CD4-positive, alpha-beta T cell (primary cell): Measurements from ENCODE around the gene ADARB2. TPM values are rescaled to one million over a fixed set of nuclear protein-coding genes. Genes with fewer than 3 reads are reported as not detected.

ENCODE experiments used
- ATAC-seq: fragments of 200-7000 bp; cut with Tn5 transposase; one replicate; pipeline ENCODE4 v1.10.0; 2022; ENCODE audit warnings: mild to moderate bottlenecking; ENCODE audit not compliant: poor library complexity
- CTCF ChIA-PET: fragments of 350-600 bp; sonication (Branson Sonifier 250); formaldehyde crosslinking; loops from one replicate; lab custom pipeline; 2021; ENCODE audit warnings: antibody characterized with exemption, inconsistent platforms; lab: Charles Lee
- POLR2A ChIA-PET: fragments of 350-600 bp; sonication (Branson Sonifier 250); formaldehyde crosslinking; loops from one replicate; lab custom pipeline; 2021; ENCODE audit warnings: antibody characterized with exemption, inconsistent platforms; lab: Charles Lee
- DNase-seq, 14 experiments: peaks; one replicate each; pipeline ENCODE4 v3.0.0-alpha.2; 2013 to 2020; ENCODE audit warnings: mixed read lengths in 2 of 14
- H3K27ac ChIP-seq, 2 donors: one replicate each; pipeline versions ENCODE4 v1.5.1 to v1.7.0; 2013; ENCODE audit warnings: low read length in 2 of 2, low read depth in 1 of 2, mild to moderate bottlenecking in 1 of 2
- H3K27me3 ChIP-seq, 2 experiments: 1 replicate in 1 of 2; 2 replicates in 1 of 2; pipeline versions ENCODE4 v1.6.1 to v1.7.0; 2013; ENCODE audit warnings: low read length in 2 of 2, control low read depth in 1 of 2, mild to moderate bottlenecking in 1 of 2, moderate library complexity in 1 of 2; ENCODE audit not compliant: insufficient read depth in 2 of 2, control insufficient read depth in 1 of 2
- H3K36me3 ChIP-seq: one replicate; pipeline ENCODE4 v1.6.1; 2013; ENCODE audit warnings: low read length, control low read depth; ENCODE audit not compliant: insufficient read depth
- H3K4me1 ChIP-seq: one replicate; pipeline ENCODE4 v1.6.1; 2013; ENCODE audit warnings: low read length, control low read depth; ENCODE audit not compliant: insufficient read depth
- H3K4me3 ChIP-seq: one replicate; pipeline ENCODE4 v1.5.1; 2013; ENCODE audit warnings: mild to moderate bottlenecking, low read length, moderate library complexity
- H3K9me3 ChIP-seq, 2 experiments: 1 replicate in 1 of 2; 2 replicates in 1 of 2; pipeline versions ENCODE4 v1.6.1 to v1.7.0; 2013; ENCODE audit warnings: low read length in 2 of 2, mild to moderate bottlenecking in 2 of 2, control low read depth in 1 of 2, moderate library complexity in 1 of 2; ENCODE audit not compliant: control insufficient read depth in 1 of 2, insufficient read depth in 1 of 2
- H3K27ac Mint-ChIP-seq: one replicate; pipeline ENCODE4 v1.8.0; 2020; ENCODE audit warnings: mixed read lengths
- H3K27me3 Mint-ChIP-seq: one replicate; pipeline ENCODE4 v1.8.0; 2021; ENCODE audit warnings: mixed read lengths
- H3K36me3 Mint-ChIP-seq: one replicate; pipeline ENCODE4 v1.8.0; 2021; ENCODE audit warnings: low read depth, mixed read lengths
- H3K4me1 Mint-ChIP-seq: one replicate; pipeline ENCODE4 v1.8.0; 2021; ENCODE audit warnings: low read depth, mixed read lengths
- H3K4me3 Mint-ChIP-seq: one replicate; pipeline ENCODE4 v1.8.0; 2020; ENCODE audit warnings: mild to moderate bottlenecking, mixed read lengths
- H3K9me3 Mint-ChIP-seq: one replicate; pipeline ENCODE4 v1.8.0; 2020; ENCODE audit warnings: mixed read lengths
- intact Hi-C, 2 experiments: fragments of 100-400 bp; cut with DNase I in 1 of 2; cut with micrococcal nuclease in 1 of 2; formaldehyde crosslinking; loops; one replicate each; pipeline versions ENCODE4 v1.15.1 to v1.9.0; 2023 to 2025; cut with DNase I, micrococcal nuclease
- total RNA-seq, 174 experiments: library from RNA in 2 of 174; stranded (reverse) in 2 of 174; gene quantifications; one replicate each; pipeline ENCODE4 v1.2.3 and lab custom pipeline; 2021 to 2026
- TF ChIP-seq, protein P1 (sequence below): fragments of 200-600 bp; IDR thresholded peaks from one replicate; pipeline ENCODE4 v1.8.0; 2022; ENCODE audit warnings: antibody characterized with exemption, mild to moderate bottlenecking

Gene ADARB2
- total RNA-seq, 2 experiments from 2014 or later = 0.14 TPM; not detected in 1

DNA sequence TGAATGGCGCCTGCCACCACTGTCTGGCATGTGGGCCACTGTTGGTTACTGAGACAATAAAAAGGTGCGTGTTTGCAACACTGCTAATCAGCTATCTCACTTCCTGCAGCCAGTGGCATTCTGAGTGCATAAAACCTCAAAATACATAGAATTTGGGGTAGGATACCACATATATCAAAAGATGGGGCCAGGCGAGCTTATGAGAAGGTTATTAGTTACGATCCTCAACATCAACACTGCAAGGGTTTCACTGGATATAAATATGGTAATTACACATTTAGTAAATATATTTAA, 480.9 kb downstream of the ADARB2 start:
- no peak for DNase-seq
- no peaks in the 10 kb centered on the region for H3K36me3 ChIP-seq
- Mint-ChIP-seq H3K9me3 (peaks cover 4% of the 10 kb centered on the region), H3K4me3 (no peak overlapping the region), H3K27ac (no peak overlapping the region), H3K4me1 (peaks cover 18% of the 10 kb centered on the region), H3K36me3 (no peaks in the 10 kb centered on the region), H3K27me3 (peaks cover 50% of the 10 kb centered on the region)
- intact Hi-C loops = no loop called here
- no peak overlapping the region for H3K27ac ChIP-seq
- no peak for ATAC-seq
- ChIA-PET POLR2A (no interaction called here), CTCF (no interaction called here)
- H3K4me1 ChIP-seq = peaks cover 6% of the 10 kb centered on the region
- peaks cover 0 to 9% of the 10 kb centered on the region in 2 experiments for H3K9me3 ChIP-seq
- H3K27me3 ChIP-seq = peaks cover 13 to 19% of the 10 kb centered on the region in 2 experiments
- no peak overlapping the region for H3K4me3 ChIP-seq
- TF ChIP-seq, protein P1, sequence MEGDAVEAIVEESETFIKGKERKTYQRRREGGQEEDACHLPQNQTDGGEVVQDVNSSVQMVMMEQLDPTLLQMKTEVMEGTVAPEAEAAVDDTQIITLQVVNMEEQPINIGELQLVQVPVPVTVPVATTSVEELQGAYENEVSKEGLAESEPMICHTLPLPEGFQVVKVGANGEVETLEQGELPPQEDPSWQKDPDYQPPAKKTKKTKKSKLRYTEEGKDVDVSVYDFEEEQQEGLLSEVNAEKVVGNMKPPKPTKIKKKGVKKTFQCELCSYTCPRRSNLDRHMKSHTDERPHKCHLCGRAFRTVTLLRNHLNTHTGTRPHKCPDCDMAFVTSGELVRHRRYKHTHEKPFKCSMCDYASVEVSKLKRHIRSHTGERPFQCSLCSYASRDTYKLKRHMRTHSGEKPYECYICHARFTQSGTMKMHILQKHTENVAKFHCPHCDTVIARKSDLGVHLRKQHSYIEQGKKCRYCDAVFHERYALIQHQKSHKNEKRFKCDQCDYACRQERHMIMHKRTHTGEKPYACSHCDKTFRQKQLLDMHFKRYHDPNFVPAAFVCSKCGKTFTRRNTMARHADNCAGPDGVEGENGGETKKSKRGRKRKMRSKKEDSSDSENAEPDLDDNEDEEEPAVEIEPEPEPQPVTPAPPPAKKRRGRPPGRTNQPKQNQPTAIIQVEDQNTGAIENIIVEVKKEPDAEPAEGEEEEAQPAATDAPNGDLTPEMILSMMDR = no peak

DNA sequence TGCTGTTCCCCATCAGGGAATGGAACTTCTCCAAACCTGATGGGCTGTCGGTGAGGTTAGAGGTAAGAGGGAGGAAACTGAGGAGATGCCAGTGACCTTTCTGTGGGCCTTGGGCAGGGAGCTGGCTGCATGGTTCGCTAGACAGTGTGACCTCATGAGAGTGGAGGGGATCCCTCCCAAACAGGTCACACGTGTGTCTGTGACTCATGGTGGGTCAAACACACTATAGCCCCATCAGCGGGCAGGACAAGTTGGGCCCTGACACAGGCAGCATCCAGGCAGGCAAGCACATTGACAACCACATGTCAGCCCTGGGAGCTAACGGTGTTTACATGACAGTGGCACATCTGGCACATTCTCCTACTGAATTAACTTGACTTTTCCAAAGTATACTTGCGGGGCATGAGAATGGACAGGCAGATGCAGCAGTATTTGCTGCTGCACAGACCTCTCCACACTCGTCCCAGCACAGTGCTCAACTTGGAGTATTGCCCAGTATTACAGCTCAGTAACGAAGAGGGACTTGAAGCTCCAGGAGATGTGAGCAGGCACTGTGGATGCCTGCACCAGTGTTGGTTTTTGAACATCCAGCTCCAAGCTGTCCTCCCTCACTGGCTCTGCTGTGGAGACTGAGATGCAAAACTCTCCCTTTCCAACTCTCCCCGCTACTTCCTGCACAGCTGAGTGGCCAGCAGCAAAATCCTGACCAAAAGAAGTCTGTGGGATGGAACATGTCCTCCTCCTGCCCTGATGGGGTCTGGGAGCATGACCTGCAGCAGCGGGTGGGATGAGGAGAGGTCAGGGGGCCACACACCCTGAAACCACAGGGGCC, 481.5 kb downstream of the ADARB2 start:
- no peaks in the 10 kb centered on the region for H3K36me3 Mint-ChIP-seq

DNA sequence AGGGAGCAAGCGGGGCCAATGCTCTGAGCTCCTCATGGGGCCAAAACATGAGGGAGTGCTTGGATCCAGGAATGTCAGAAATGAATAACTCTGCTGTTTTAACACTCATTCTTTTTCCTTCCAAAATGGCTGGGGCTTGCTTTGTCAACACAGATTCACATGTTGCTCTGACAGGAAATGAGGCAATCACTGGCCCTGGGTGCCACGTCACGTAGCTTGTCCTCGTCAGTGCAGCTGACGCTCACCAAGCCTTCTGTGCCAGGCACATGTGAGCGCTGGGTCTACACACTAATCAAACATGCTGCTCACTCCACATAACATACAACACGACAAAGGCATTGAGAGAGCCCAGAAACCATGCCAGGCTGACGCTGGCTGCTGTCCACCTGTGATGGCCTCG, 482.2 kb downstream of the ADARB2 start:
- H3K4me1 Mint-ChIP-seq = peaks cover 18% of the 10 kb centered on the region
- POLR2A ChIA-PET = no interaction called here
- Histone ChIP-seq H3K4me1 (peaks cover 6% of the 10 kb centered on the region), H3K36me3 (no peaks in the 10 kb centered on the region), H3K27ac (no peak overlapping the region), H3K4me3 (no peak overlapping the region), H3K9me3 (peaks cover 0 to 9% of the 10 kb centered on the region in 2 experiments), H3K27me3 (peaks cover 19 to 21% of the 10 kb centered on the region in 2 experiments)
- no peak for DNase-seq
- H3K4me3 Mint-ChIP-seq = no peak overlapping the region
- TF ChIP-seq, protein P1 = no peak
- ATAC-seq = no peak
- intact Hi-C loops = no loop called here
- peaks cover 62% of the 10 kb centered on the region for H3K27me3 Mint-ChIP-seq
- H3K36me3 Mint-ChIP-seq = no peaks in the 10 kb centered on the region
- no peak overlapping the region for H3K27ac Mint-ChIP-seq
- CTCF ChIA-PET = no interaction called here
- H3K9me3 Mint-ChIP-seq = peaks cover 4% of the 10 kb centered on the region

More for the DNA sequence above, 481.5 kb downstream of the ADARB2 start:
- ChIA-PET CTCF (no interaction called here), POLR2A (no interaction called here)
- H3K36me3 ChIP-seq = no peaks in the 10 kb centered on the region
- H3K4me3 ChIP-seq = no peak overlapping the region
- intact Hi-C loops = no loop called here
- peaks cover 55% of the 10 kb centered on the region for H3K27me3 Mint-ChIP-seq
- H3K4me1 Mint-ChIP-seq = peaks cover 18% of the 10 kb centered on the region
- H3K27ac ChIP-seq = no peak overlapping the region
- DNase-seq (no peak), ATAC-seq (no peak)
- no peak overlapping the region for H3K27ac Mint-ChIP-seq
- H3K9me3 Mint-ChIP-seq = peaks cover 4% of the 10 kb centered on the region
- peaks cover 16 to 19% of the 10 kb centered on the region in 2 experiments for H3K27me3 ChIP-seq
- peaks cover 0 to 9% of the 10 kb centered on the region in 2 experiments for H3K9me3 ChIP-seq
- TF ChIP-seq, protein P1 = no peak
- peaks cover 6% of the 10 kb centered on the region for H3K4me1 ChIP-seq
- no peak overlapping the region for H3K4me3 Mint-ChIP-seq
